ENCODE data around the gene KRT26.
"Not testable (repeated sequence)": the region's sequence is repeated elsewhere in the genome, so short reads cannot be mapped to it uniquely, and the experiment has no call there.

KRT26 gene

DNA sequence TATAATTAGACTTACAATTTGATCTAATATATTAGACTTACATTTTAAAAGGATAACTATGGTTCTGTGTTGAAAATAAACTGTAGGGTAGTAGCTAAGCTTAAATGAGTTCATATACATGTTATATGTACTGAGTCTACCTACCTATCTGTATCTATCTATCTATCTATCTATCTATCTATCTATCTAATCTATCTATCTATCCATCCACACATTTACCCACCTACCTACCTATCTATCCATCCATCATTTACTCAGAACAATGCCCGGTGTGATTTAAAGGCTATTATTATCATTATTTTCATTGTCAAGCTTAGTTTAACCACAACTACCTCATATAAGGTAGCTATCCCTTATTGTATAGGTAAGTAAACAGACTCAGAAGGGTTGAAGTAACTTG is 43.4 kb upstream of the KRT26 start:
- no peak overlapping the region for H3K4me2 ChIP-seq (ENCODE audit: low read length)
- peaks cover 5% of the 10 kb centered on the region for H3K4me1 ChIP-seq
- H3K36me3 ChIP-seq (ENCODE audit: control insufficient read depth, insufficient read depth, low read length), result no peaks in the 10 kb centered on the region
- TF ChIP-seq, protein P1, sequence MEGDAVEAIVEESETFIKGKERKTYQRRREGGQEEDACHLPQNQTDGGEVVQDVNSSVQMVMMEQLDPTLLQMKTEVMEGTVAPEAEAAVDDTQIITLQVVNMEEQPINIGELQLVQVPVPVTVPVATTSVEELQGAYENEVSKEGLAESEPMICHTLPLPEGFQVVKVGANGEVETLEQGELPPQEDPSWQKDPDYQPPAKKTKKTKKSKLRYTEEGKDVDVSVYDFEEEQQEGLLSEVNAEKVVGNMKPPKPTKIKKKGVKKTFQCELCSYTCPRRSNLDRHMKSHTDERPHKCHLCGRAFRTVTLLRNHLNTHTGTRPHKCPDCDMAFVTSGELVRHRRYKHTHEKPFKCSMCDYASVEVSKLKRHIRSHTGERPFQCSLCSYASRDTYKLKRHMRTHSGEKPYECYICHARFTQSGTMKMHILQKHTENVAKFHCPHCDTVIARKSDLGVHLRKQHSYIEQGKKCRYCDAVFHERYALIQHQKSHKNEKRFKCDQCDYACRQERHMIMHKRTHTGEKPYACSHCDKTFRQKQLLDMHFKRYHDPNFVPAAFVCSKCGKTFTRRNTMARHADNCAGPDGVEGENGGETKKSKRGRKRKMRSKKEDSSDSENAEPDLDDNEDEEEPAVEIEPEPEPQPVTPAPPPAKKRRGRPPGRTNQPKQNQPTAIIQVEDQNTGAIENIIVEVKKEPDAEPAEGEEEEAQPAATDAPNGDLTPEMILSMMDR (IDR thresholded peaks at IDR 0.05), result no peak
- H3K27me3 ChIP-seq (ENCODE audit: control insufficient read depth, insufficient read depth, low read length), result no peaks in the 10 kb centered on the region
- H3K79me2 ChIP-seq, result no peaks in the 10 kb centered on the region
- no peak overlapping the region for H3K9ac ChIP-seq
- H3K9me3 ChIP-seq (ENCODE audit: control insufficient read depth, low read length), result no peaks in the 10 kb centered on the region
- H3K27ac ChIP-seq, result no peak overlapping the region
- H2AFZ ChIP-seq, result no peak overlapping the region
- H3K4me3 ChIP-seq (ENCODE audit: low read depth, low read length), result no peak overlapping the region

DNA sequence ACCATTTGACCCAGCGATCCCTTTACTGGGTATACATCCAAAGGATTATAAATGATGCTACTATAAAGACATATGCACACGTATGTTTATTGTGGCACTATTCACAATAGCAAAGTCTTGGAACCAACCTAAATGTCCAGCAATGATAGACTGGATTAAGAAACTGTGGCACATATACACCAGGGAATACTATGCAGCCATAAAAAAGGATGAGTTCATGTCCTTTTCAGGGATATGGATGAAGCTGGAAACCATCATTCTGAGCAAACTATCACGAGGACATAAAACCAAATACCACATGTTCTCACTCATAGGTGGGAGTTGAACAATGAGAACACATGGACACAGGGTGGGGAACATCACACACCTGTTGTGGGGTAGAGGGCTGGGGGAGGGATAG is 42.7 kb upstream of the KRT26 start:
- not testable (repeated sequence) for H3K4me1 ChIP-seq; H3K4me3 ChIP-seq (ENCODE audit: low read depth, low read length); H3K9me3 ChIP-seq (ENCODE audit: control insufficient read depth, low read length); H3K27ac ChIP-seq; H3K27me3 ChIP-seq (ENCODE audit: control insufficient read depth, insufficient read depth, low read length); H2AFZ ChIP-seq; H3K36me3 ChIP-seq (ENCODE audit: control insufficient read depth, insufficient read depth, low read length); H3K9ac ChIP-seq; H3K79me2 ChIP-seq; H3K4me2 ChIP-seq (ENCODE audit: low read length)

DNA sequence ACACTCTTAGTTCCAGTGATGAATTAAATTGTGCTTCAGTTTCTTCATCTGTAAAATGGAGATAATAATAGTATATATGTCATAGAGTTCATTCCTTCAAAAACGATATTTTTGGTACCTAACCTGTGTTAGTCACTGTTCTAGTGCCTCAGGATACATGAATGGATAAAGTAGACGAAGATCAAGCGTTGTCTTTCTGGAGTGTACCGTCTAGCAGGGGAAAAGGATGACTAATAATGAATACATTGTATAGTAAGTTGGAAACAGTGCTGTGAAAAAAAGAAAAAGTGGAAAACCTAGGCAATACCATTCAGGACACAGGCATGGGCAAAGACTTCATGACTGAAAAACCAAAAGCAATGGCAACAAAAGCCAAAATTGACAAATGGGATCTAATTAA is 41.8 kb upstream of the KRT26 start:
- no peaks in the 10 kb centered on the region for H3K79me2 ChIP-seq
- no peak overlapping the region for H3K4me2 ChIP-seq (ENCODE audit: low read length)
- no peaks in the 10 kb centered on the region for H3K36me3 ChIP-seq (ENCODE audit: control insufficient read depth, insufficient read depth, low read length)
- no peaks in the 10 kb centered on the region for H3K9me3 ChIP-seq (ENCODE audit: control insufficient read depth, low read length)
- no peaks in the 10 kb centered on the region for H3K27me3 ChIP-seq (ENCODE audit: control insufficient read depth, insufficient read depth, low read length)
- no peak overlapping the region for H3K27ac ChIP-seq
- TF ChIP-seq, protein P1 (IDR thresholded peaks at IDR 0.05), result no peak
- H3K4me3 ChIP-seq (ENCODE audit: low read depth, low read length), result no peak overlapping the region
- no peak overlapping the region for H3K9ac ChIP-seq
- no peak overlapping the region for H2AFZ ChIP-seq
- H3K4me1 ChIP-seq, result no peaks in the 10 kb centered on the region

DNA sequence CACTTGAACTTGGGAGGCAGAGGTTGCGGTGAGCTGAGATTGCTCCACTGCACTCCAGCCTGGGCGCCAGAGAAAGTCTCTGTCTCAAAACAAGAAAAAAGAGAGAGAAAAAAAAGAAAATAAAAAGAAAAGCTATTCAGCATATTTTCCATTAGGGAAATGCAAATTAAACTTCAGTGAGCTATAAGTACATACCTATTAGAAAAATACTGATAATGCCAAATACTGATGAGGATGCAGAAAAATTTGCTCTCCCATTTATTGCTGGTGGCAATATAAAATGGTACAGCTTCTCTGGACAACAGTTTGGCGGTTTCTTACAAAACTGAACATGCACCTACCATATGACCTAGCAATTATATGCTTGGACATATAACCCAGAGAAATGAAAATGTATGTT is 40.6 kb upstream of the KRT26 start:
- Histone ChIP-seq H3K36me3 (ENCODE audit: control insufficient read depth, insufficient read depth, low read length) (no peaks in the 10 kb centered on the region), H3K27ac (no peak overlapping the region), H3K79me2 (no peaks in the 10 kb centered on the region), H3K27me3 (ENCODE audit: control insufficient read depth, insufficient read depth, low read length) (no peaks in the 10 kb centered on the region), H3K4me1 (no peaks in the 10 kb centered on the region), H2AFZ (no peak overlapping the region), H3K4me2 (ENCODE audit: low read length) (no peak overlapping the region), H3K9ac (no peak overlapping the region), H3K4me3 (ENCODE audit: low read depth, low read length) (no peak overlapping the region), H3K9me3 (ENCODE audit: control insufficient read depth, low read length) (no peaks in the 10 kb centered on the region)
- TF ChIP-seq, protein P1 (IDR thresholded peaks at IDR 0.05), result no peak

DNA sequence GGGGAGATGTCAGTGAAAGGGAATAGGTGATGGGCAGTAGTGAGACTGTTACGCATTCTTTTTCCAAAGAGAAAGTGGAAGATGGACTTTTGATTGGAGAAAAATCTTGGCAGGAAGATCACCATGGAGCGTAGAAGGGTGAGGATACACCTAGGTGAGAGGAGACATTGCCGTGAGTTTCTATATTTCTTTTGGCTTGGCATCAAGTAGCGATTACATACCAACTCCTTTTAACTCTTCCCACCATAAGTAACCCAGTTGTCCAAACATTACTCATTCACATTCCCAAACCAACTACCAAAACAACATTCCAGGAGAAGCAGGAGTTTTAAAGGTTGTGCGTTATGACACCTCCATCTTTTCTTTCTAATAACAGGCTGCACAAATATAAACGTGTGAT is 38.5 kb upstream of the KRT26 start:
- Histone ChIP-seq H3K27ac (no peak overlapping the region), H3K27me3 (ENCODE audit: control insufficient read depth, insufficient read depth, low read length) (no peaks in the 10 kb centered on the region), H3K36me3 (ENCODE audit: control insufficient read depth, insufficient read depth, low read length) (no peaks in the 10 kb centered on the region), H3K9ac (no peak overlapping the region), H3K4me1 (no peaks in the 10 kb centered on the region), H3K9me3 (ENCODE audit: control insufficient read depth, low read length) (no peaks in the 10 kb centered on the region), H3K4me3 (ENCODE audit: low read depth, low read length) (no peak overlapping the region), H3K79me2 (no peaks in the 10 kb centered on the region), H3K4me2 (ENCODE audit: low read length) (no peak overlapping the region), H2AFZ (no peak overlapping the region)
- TF ChIP-seq, protein P1 (IDR thresholded peaks at IDR 0.05), result no peak
